ENCODE measurements around the gene S100A11.

The S100A11 gene

DNA sequence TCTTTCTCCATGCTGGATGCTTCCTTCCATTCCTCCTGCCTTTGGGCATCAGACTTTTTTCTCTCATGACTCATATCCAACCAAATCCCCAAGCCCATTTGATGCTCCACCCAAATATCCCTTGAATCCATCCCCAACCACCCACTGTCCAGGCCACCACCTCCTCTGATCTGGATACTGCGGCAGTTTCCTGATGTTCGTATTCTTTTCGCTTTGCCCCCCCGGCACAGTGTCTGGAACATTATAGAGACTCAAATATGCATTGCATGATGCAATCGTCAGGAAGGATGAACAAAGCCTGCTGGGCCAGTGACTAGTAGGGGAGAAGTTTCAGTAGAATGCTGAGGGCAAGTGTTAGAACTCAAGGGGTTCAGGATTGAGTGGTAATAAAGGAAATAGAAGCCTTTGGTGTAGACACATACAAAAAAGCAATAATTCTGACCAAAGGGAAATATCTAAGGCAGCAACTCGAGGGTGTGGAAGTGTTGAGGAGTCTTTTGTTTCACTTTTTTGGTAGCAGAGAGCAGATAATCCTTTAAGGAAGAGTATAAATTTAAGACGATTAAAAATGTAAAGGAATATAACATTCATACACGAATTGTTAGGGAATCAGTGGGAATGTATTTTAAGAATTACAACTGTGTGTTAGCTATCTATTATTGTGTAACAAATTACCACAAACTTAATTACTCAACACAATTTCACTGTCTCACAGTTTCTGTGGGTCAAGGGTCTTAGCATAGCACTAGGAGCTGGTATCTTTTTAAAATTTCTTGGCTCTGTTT is 7.5 kb downstream of the S100A11 start:
- DNase-seq (no peak), ATAC-seq (replicated peaks) (no peak)
- peaks cover 0 to under 1% of the 10 kb centered on the region in 2 donors for H3K4me1 Mint-ChIP-seq
- no peaks in the 10 kb centered on the region for H3K9me3 Mint-ChIP-seq
- no peak overlapping the region for H3K4me3 Mint-ChIP-seq
- H3K27ac Mint-ChIP-seq, result no peak overlapping the region
- H3K36me3 Mint-ChIP-seq, result peaks cover 11 to 23% of the 10 kb centered on the region in 2 donors
- peaks cover 0 to 3% of the 10 kb centered on the region in 2 donors for H3K27me3 Mint-ChIP-seq

DNA sequence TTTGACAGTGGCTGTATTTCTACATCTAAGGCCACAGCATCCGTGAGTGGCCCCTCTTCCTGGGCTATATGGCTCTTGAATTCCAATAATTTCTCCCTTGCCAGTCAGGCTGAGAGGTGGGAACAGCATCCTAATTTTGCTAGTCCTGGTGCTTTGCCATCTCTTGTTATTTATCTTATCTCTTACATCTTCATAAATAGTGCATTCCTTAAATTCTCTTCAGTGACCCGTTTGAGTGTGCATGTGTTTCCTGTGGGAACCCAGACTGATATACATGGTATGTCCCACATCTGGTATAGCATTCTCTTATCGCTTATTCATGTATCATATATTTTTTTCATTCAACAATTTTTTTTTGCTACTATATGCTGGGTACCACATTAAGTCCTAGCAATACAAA is 9.9 kb downstream of the S100A11 start:
- Mint-ChIP-seq H3K27ac (no peak overlapping the region), H3K4me1 (no peaks in the 10 kb centered on the region), H3K9me3 (no peaks in the 10 kb centered on the region), H3K27me3 (peaks cover 15 to 17% of the 10 kb centered on the region in 2 donors), H3K36me3 (peaks cover 8 to 15% of the 10 kb centered on the region in 2 donors), H3K4me3 (no peak overlapping the region)
- DNase-seq, result no peak
- ATAC-seq (replicated peaks), result no peak

DNA sequence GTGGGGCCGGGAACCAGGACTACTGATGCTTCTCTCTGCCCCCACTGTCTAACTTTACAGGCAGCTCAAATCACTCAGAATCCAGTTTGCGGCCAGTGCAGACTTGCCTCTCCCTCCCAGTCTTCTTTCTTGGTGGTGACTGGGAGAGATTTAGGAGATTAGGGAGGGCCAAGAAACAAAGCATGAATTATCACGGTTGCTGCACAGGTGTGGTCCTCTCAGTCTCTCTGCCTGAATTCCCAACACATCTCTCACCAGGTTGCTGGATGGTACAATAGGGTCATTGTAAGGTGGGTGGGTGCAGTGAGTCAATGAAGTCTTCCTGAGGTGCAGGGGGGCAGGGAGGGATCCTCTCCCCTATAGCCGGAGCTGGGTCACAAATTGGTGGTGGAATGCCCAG is 12.6 kb downstream of the S100A11 start:
- H3K9me3 Mint-ChIP-seq, result no peaks in the 10 kb centered on the region
- no peak overlapping the region for H3K4me3 Mint-ChIP-seq
- DNase-seq, result no peak
- H3K36me3 Mint-ChIP-seq, result peaks cover 0 to 4% of the 10 kb centered on the region in 2 donors
- no peak for ATAC-seq (replicated peaks)
- H3K27ac Mint-ChIP-seq, result no peak overlapping the region
- no peaks in the 10 kb centered on the region for H3K4me1 Mint-ChIP-seq
- peaks cover 26 to 39% of the 10 kb centered on the region in 2 donors for H3K27me3 Mint-ChIP-seq

DNA sequence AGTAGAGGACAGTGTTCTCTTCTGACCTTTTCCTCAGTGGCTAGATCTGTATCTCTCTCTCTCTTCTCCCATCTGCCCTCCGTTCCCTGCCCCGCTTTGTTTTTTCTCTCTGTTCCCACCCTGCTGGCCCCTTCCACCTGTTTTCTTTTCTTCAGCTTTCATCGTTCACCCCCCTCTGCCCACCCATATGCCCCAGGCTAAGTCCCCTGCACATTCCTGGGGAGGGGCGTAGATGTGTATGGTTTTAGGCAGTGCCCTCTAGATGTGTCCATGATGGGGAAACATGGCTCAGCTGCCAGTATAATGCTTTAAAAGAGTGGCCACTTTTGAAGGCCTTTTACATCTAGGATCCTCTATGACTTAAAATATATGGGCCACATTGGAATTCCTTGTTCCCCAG is 13.6 kb downstream of the S100A11 start:
- Mint-ChIP-seq H3K27me3 (peaks cover 26 to 39% of the 10 kb centered on the region in 2 donors), H3K4me3 (no peak overlapping the region), H3K4me1 (no peaks in the 10 kb centered on the region), H3K36me3 (no peaks in the 10 kb centered on the region), H3K27ac (no peak overlapping the region), H3K9me3 (no peaks in the 10 kb centered on the region)
- ATAC-seq (replicated peaks) (no peak), DNase-seq (no peak)

DNA sequence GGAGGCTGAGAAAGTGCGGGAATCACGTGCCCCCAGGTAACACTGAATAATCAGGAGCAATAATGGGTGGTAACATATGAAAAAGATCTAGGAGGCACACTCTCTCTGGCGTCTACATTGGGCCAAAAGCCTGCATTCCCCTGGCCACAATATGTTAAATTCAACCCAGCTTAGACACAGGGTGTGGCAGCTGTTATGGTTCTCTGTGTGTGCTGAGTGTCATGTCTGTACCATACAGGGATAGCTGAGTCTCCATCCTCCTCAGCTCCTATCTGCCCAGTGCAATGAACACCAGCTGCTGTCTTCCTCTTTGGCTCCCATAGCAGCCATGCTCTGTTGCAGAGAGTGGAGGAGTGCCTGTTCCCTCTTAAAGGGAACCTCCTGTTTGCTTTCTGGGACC is 14.3 kb downstream of the S100A11 start:
- DNase-seq (no peak), ATAC-seq (replicated peaks) (no peak)
- Mint-ChIP-seq H3K27me3 (peaks cover 31 to 45% of the 10 kb centered on the region in 2 donors), H3K27ac (no peak overlapping the region), H3K4me1 (no peaks in the 10 kb centered on the region), H3K4me3 (no peak overlapping the region), H3K36me3 (no peaks in the 10 kb centered on the region), H3K9me3 (no peaks in the 10 kb centered on the region)

DNA sequence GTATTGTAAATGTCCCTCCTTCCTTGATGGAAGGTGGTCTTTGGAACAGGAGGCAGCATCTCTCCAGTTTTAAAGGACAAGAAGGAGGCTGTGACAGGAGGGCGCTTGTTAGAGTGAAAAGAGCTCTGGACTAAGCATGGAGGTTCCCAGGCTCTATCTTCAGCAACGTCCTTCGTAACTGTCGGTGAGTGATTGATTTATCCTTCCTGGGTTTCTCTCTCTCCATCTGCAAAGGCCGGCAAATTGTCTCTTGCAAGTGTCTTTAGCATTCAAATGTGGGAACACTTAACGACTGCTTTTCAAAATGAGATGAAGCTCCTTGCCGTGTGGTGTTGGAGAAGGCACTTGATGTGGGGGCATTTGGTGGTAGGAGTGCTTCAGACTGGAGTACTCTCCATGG is 15.2 kb downstream of the S100A11 start:
- Mint-ChIP-seq H3K4me1 (no peaks in the 10 kb centered on the region), H3K4me3 (no peak overlapping the region), H3K36me3 (no peaks in the 10 kb centered on the region), H3K27me3 (peaks cover 38 to 46% of the 10 kb centered on the region in 2 donors), H3K9me3 (no peaks in the 10 kb centered on the region), H3K27ac (no peak overlapping the region)
- DNase-seq, result no peak
- ATAC-seq (replicated peaks), result no peak

DNA sequence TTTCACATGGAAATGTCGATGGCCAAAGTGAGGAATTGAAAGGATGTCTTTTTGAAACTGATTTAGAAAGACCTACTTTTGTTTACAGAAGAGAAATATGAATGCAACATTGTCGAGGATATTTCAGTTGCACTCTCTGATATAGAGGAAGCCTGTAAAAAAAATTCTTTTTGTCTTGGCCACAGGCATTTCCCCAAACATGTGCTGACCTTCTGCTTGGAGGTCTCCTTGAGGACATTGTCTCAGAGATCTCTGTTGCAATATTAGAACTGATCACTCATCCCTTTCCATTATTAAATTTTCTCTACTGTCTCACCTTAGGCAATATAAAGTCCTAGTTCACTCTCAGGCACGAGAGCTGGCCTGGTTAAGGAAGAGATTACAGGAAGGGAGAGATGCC is 16.0 kb downstream of the S100A11 start:
- peaks cover 37 to 48% of the 10 kb centered on the region in 2 donors for H3K27me3 Mint-ChIP-seq
- H3K36me3 Mint-ChIP-seq, result no peaks in the 10 kb centered on the region
- no peak overlapping the region for H3K4me3 Mint-ChIP-seq
- H3K27ac Mint-ChIP-seq, result no peak overlapping the region
- ATAC-seq (replicated peaks), result no peak
- no peaks in the 10 kb centered on the region for H3K4me1 Mint-ChIP-seq
- DNase-seq, result no peak
- H3K9me3 Mint-ChIP-seq, result no peaks in the 10 kb centered on the region

DNA sequence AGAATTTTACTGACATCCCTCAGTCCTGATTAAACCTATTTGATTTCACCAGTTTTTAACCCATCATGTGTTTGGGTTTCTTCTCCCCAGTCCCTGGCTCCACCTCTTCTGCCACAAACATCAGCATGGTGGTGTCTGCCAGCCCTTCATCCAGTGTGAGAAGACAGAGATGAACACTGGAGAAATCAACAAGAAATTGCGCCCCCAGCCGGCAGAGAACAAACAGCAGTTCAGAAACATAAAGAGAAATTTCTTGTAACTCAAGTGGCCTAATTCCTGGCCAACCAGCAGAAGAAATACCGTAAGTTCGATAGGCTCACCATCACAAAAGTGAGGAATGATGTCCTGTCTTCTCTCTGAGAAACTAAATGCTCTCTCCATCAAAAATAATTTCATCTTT is 18.3 kb downstream of the S100A11 start:
- no peak for ATAC-seq (replicated peaks)
- H3K4me3 Mint-ChIP-seq, result no peak overlapping the region
- no peaks in the 10 kb centered on the region for H3K9me3 Mint-ChIP-seq
- peaks cover 47 to 62% of the 10 kb centered on the region in 2 donors for H3K27me3 Mint-ChIP-seq
- no peak for DNase-seq
- peaks cover 0 to 4% of the 10 kb centered on the region in 2 donors for H3K4me1 Mint-ChIP-seq
- H3K27ac Mint-ChIP-seq, result no peak overlapping the region
- H3K36me3 Mint-ChIP-seq, result no peaks in the 10 kb centered on the region

DNA sequence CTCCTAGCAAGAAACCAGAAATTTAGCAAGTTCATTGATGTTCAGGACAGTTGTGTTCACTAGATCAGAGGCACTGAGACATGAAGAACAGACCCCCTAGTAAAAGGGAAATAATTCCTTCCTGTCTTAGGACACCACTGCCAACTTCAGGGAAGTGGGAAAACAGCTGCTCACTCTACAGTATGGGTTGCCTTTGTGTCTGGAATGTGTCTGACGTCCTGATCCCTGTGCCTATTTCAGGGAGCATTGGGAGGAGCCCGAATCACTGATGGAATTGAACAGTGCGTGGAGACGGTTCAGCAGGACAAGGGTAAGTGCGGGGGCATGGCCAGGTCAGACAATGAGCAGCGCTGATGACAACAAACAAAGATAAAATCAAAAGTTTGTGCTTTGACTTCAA is 21.0 kb downstream of the S100A11 start:
- Mint-ChIP-seq H3K4me3 (no peak overlapping the region), H3K27me3 (peaks cover 46 to 65% of the 10 kb centered on the region in 2 donors), H3K9me3 (no peaks in the 10 kb centered on the region), H3K4me1 (peaks cover 0 to 4% of the 10 kb centered on the region in 2 donors), H3K27ac (no peak overlapping the region), H3K36me3 (no peaks in the 10 kb centered on the region)
- ATAC-seq (replicated peaks), result no peak
- DNase-seq, result no peak

DNA sequence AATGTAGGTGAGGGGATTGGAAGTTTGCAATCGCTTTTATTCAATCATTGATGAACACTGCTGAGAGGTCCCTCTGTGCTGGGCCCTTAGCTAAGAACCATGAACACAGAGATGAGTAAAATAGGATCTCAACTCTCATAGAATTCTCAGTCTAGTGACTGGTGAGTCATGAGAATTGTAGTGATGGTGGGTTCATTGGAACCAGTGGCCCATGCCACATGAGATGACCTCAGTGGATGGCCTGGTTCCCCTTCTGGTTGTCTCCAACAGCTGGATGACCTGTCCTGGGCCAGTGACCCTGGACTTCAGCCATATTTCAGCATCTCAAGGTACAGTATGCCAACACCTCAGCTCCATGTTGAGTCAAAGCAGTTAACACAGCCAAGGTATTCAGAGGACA is 21.9 kb downstream of the S100A11 start:
- no peak for DNase-seq
- Mint-ChIP-seq H3K4me3 (no peak overlapping the region), H3K9me3 (no peaks in the 10 kb centered on the region), H3K36me3 (no peaks in the 10 kb centered on the region), H3K27ac (no peak overlapping the region), H3K4me1 (peaks cover 0 to 4% of the 10 kb centered on the region in 2 donors), H3K27me3 (peaks cover 40 to 57% of the 10 kb centered on the region in 2 donors)
- ATAC-seq (replicated peaks), result peak; percentile 49 to 65

DNA sequence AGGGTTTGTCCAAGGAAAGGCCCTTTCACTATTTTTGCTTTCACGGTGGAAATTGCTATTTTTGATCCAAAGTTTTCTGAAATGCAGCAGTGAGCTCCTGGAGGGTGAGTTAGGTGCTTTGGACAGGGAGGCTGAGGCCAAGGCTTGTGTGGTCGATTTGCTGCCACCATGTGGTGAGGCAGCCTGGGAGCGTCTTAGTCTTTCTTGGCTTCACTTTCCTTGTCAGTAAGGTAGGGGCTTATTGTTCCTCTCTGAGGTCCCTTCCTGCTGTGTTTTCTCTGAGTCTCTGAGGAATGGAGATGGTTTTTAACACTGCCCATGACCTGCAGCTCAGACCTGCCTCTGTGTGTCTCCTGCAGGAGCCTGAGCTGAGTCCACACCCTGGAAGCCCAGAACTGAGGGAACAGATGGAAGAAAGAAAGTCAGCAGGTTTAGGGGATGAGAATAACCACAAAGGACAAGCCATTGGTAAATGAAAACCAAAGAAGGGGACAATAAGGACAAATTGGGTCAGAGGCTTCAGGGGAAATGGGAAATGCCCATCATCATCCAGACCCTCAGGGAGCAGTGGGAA is 23.1 kb downstream of the S100A11 start:
- H3K27ac Mint-ChIP-seq, result no peak overlapping the region
- DNase-seq (no peak), ATAC-seq (replicated peaks) (peak in 1 of 2 donors; percentile 42)
- H3K27me3 Mint-ChIP-seq, result peaks cover 44 to 56% of the 10 kb centered on the region in 2 donors
- H3K9me3 Mint-ChIP-seq, result no peaks in the 10 kb centered on the region
- no peak overlapping the region for H3K4me3 Mint-ChIP-seq
- peaks cover 0 to 4% of the 10 kb centered on the region in 2 donors for H3K4me1 Mint-ChIP-seq
- H3K36me3 Mint-ChIP-seq, result no peaks in the 10 kb centered on the region

DNA sequence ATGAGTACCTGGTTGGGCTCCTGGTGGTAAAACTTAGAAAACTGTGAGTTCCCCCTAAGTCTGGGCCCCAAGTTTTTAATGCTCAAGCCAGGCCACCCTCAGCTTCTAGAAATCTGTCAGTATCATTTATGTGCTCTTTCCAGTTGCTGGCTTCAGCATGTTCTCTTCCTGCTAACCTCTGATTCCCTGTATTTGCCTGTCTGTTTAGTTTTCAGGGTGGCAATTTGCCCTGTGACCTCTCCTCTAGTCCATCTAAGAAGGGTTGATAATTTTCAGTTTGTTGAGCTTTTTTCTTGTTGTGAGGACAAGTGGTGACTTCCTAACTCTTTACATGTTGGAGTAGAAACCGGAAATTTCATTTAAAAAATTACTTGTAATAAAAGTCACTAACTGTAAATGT is 27.1 kb downstream of the S100A11 start:
- H3K36me3 Mint-ChIP-seq, result no peaks in the 10 kb centered on the region
- DNase-seq, result no peak
- no peaks in the 10 kb centered on the region for H3K9me3 Mint-ChIP-seq
- H3K4me1 Mint-ChIP-seq, result peaks cover 0 to 6% of the 10 kb centered on the region in 2 donors
- H3K27ac Mint-ChIP-seq, result no peak overlapping the region
- ATAC-seq (replicated peaks), result no peak
- peaks cover 31 to 65% of the 10 kb centered on the region in 2 donors for H3K27me3 Mint-ChIP-seq
- no peak overlapping the region for H3K4me3 Mint-ChIP-seq

DNA sequence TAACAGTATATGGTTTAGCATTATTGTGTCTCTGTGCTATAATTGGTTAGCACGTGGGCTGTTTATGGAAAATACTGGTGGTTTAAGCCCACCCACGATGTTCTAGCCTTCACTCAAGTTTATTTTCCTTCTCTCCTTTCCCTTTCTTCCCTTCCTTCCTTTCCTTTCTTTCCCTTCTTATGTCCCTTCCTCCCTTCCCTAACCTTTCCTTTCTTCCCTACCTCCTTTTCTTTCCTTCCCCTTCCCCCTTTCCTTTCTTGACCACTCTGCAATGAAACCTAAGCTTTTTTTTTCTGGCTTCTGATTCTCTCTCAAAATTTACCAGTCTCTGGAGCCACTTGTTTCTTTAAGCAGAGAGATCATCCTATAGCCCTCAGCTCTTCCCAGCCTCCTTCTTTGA is 29.8 kb downstream of the S100A11 start:
- ATAC-seq (replicated peaks) (no peak), DNase-seq (no peak)
- H3K9me3 Mint-ChIP-seq, result no peaks in the 10 kb centered on the region
- H3K36me3 Mint-ChIP-seq, result no peaks in the 10 kb centered on the region
- H3K27me3 Mint-ChIP-seq, result peaks cover 27 to 59% of the 10 kb centered on the region in 2 donors
- no peak overlapping the region for H3K4me3 Mint-ChIP-seq
- no peak overlapping the region for H3K27ac Mint-ChIP-seq
- H3K4me1 Mint-ChIP-seq, result peaks cover 0 to 2% of the 10 kb centered on the region in 2 donors

DNA sequence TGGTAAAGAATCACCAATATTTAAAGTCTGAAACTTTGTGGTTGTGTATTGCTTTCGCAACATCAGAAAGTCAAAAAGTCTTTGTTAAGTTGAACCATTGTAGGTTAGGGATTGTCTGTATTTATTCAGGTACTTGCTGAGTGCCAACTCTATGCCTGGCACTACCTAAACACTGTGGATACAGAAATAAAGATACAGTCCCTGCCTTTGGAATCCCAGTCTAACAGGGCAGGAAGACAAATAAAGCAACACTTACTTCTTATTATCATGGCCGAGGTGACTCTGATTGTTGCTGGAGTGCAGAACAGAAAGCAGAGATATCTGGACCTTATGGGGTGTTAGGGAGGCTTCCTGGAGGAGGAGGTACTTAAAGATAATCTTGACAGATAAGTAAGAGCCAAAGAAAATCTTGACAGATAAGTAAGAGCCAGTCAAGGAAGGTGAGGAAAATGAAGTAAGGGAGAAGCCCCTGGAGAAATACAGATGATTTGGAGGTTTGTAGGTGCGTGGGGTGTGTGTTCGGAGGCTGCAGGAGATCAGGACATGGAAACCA is 31.4 kb downstream of the S100A11 start:
- Mint-ChIP-seq H3K27ac (no peak overlapping the region), H3K4me1 (peaks cover 6% of the 10 kb centered on the region in 2 donors), H3K27me3 (peaks cover 30 to 62% of the 10 kb centered on the region in 2 donors), H3K36me3 (no peaks in the 10 kb centered on the region), H3K4me3 (no peak overlapping the region), H3K9me3 (no peaks in the 10 kb centered on the region)
- DNase-seq, result no peak
- no peak for ATAC-seq (replicated peaks)
